Muscle of back (tissue), 11 donors: ENCODE data around the gene C1QB. TPM values are rescaled to one million over a fixed set of nuclear protein-coding genes. Genes with fewer than 3 reads are reported as not detected.
"Not testable (repeated sequence)": the region's sequence is repeated elsewhere in the genome, so short reads cannot be mapped to it uniquely, and the experiment has no call there.

Experiments
- DNase-seq, 3 donors: peaks; one replicate each; pipeline versions ENCODE4 v3.0.0 to v3.0.0-alpha.2; 2013
- polyA plus RNA-seq, 10 donors: library from polyadenylated mRNA; unstranded; fragments of 120-200 nt; gene quantifications; one replicate each; pipeline ENCODE4 v1.2.1, GENCODE V29; 2013; ENCODE audit not compliant: insufficient read length in 10 of 10

The C1QB gene
- polyA plus RNA-seq, 10 donors: 14.3 to 29.7 (median 19.3) TPM

GRCh38 chr1:22660716-22661241 is 7.7 kb downstream of the C1QB start:
- no peak for DNase-seq

DNA sequence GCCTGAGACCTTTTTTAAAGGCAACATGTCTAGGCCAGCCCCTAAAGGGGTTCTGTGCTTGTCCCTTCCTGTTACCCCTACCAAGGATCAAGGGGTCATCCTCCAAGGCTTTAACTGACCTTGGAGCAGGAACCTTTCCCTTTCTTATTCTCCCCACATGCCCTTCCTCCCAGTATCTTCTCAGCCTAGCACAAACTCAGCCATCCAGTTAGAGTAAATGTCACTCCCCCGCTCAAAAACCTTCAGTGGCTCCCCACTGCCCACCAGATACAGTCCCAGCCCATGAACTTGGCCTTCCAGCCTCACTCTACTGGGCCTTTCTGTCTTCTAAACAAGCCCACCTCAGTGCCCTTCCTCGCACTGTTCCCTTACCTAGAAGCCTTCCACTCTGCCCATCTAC is 8.8 kb downstream of the C1QB start:
- no peak for DNase-seq

DNA sequence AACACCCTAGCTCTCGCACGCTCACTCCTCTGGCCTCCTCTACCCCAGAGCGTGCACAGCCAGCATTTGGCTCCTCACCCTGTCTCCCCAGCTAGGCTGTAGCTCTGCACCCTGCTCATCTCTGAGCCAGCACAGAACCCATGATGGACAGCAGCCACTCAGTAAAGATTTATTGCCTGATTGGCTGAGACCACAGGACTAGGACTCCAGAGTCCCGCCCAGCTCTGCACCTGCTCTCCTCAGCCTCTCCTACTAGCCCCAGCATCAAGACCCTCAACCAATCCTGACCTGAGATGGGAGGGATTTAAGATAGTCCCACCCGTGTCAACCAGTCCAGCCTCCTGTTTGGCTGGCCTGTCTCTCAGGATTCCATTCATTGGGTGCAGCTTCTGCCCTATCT is 9.3 kb downstream of the C1QB start:
- no peak for DNase-seq

GRCh38 chr1:22662986-22663408 is 10.0 kb downstream of the C1QB start:
- DNase-seq: no peak

- peak in 2 of 3 donors; percentile 51 to 74 for DNase-seq
These were observed 12.7 kb downstream of the C1QB start for GRCh38 chr1:22665752-22666151.

DNA sequence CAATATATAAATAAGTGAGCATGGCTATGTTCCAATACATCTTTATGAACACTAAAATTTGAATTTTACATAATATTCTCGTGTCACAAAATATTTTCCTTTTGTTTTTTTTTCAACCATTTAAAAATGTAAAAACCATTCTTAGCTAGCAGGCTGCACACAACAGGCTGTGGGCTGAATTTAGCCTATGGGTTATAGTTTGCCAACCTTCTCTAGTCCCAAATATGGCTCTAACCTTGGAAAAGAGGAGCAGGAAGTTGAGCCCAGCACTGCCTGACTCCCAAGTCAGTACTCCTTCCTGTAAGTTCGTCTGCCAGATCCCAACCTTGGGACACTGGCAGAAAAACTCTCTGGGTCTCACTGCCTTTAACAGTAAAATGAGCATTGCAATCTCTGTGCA is 13.4 kb downstream of the C1QB start:
- no peak for DNase-seq

DNA sequence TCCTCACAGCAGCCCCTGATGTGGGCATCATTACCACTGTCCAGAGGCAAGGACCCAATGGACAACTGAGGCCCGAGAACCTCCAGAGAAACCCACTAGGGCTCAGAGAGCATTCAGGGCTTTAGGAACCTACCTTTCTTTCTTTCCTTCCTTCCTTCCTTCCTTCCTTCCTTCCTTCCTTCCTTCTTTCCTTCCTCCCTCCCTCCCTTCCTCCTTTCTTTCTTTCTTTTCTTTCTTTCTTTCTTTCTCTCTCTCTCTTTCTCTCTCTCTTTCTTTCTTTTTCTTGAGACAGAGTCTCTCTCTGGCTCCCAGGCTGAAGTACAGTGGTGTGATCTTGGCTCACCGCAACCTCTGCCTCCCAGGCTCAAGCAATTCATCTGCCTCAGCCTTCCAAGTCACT is 15.8 kb downstream of the C1QB start:
- not testable (repeated sequence) for DNase-seq

DNA sequence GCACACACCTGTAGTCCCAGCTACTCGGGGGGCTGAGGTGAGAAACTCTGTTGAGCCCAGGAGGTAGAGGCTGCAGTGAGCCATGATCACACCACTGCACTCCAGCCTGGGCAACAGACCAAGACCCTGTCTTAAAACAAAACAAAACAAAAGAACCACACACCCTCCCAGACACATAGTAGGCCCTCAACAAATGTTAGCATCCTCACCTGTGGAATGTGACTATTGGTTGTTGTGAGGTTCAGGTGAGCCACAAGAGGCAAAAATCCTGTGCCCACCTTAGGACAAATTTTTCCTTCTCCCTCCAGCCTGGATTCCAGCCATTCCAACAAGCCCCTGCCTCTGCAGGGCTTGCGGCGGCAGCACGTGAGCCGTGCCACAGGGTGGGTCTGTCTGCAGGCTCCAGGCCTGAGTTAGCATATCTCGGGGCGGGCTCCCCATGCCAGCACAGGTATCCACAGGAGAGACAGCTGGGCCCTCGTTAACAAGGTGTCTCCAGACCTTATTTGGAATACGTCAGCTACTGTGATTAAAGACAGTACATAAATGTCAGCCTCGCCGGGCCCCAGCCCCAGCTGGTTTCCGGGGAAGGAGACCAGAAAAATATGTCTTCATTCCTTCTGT is 17.4 kb downstream of the C1QB start:
- DNase-seq: no peak

DNA sequence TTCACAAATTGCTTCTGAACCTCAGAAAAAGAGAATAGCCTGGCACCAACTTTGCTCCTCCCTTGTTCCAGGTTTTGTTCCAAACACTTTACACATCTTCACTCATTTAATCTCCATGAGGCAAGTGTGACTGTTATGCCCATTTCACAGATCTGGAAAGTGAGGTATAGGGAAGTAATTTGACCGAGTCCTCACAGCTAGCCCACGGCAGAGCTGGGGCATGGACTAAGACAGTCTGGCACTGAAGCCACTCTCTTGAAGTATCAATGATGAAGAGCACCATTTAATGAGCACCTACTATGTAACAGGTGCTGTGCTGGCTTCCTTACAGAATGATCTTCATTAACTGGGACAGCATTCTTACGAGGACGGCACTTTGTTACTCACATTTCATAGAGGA is 19.0 kb downstream of the C1QB start:
- no peak for DNase-seq

GRCh38 chr1:22673486-22674409 is 20.7 kb downstream of the C1QB start:
- peak; percentile 43 to 81 (median 69) for DNase-seq

- no peak for DNase-seq
These were observed 21.3 kb downstream of the C1QB start for GRCh38 chr1:22674410-22674749.

DNA sequence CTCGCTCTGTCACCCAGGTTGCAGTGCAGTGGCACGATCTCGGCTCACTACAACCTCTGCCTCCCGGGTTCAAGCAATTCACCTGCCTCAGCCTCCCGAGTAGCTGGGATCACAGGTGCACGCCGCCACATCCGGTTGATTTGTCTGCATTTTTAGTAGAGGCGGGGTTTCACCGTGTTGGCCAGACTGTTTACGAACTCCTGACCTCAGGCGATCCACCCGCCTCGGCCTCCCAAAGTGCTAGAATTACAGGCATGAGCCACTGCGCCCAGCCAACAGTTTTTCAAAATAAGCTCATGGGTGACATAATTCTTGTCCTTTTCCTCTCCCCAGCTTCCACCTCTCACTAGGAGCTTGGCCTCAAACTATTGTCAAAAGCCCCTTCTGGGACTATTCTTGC is 23.1 kb downstream of the C1QB start:
- DNase-seq: not testable (repeated sequence)

DNA sequence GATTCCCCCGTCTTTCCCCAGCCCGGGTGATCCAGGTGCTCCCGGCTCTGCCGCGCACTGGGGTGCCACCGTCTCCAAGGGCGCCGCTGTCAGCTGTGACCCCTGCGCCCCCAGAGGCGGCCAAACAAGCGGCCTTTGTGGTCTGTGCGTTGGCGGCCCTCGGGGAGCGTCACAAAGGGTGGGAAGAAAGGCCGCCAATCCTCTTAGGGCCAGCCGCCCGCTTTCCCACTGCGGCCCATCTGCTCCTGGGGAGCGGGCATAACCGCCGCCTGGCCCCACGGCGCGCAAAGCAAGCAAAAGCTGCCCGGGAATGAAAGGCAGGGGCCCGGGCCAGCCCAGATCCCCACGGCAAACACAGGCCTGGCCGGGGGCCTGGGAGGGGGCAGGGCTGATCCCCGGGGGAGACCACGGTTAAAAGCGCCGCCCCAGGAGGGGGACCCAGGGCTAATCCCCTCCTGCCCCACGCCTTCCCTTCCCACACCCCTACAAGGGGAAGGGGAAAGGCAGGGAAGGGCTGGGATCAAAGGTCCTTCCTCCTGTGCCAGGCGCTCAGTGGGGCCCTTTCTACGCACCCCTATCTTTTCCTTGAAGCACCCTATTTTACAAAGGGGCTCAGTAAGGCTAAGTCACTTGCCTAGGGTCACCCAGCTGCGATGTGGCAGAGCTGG is 24.0 kb downstream of the C1QB start:
- no peak for DNase-seq

GRCh38 chr1:22677931-22678896 is 25.2 kb downstream of the C1QB start:
- DNase-seq: peak in 2 of 3 donors; percentile 44 to 76

GRCh38 chr1:22680726-22681125 is 27.7 kb downstream of the C1QB start:
- DNase-seq: no peak

GRCh38 chr1:22681556-22682276 is 28.7 kb downstream of the C1QB start:
- DNase-seq: no peak

- no peak for DNase-seq
These were observed 30.5 kb downstream of the C1QB start for GRCh38 chr1:22683547-22683946.

DNA sequence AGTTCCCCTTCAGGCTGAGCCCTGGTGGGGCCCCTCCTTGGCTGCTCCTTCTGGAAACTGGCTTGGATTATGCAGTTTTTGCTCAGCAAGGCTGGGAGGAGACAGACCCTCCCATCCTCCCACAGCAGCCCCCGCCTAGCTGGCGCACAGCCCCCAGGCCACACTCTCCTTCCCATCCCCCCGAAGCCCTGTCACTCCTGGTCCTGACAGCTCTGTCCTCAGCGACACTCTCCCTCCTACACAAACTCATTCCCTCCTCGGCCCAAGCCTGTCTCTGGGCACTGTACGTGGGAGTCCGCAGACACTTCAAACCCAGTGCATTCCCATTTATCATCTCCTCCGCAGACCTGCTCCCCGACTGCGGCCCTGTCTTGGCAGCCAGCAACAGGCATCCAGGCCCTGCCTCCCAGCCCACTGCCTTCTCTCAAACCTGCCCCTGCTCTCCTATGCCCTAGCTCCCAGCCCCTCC is 32.6 kb downstream of the C1QB start:
- peak; percentile 28 to 92 (median 79) for DNase-seq

DNA sequence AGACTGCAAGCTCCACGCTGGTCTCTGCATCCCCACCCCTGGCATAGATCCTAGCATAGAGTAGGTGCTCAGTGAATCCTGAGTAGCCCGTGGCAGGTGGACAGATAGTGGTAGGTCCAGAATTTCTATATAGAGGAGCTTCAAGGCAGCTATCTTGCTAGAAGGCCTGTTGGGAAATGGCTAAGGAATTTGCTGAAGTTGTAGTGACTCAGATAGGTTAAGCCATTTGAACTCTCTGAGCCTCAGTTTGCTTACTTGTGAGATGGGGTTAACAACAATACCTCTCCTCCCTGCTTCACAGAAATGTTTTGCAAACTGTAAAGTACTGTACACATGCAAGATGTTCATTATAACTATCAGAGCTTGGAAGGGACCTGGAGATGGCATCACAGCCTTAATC is 34.2 kb downstream of the C1QB start:
- DNase-seq: no peak

DNA sequence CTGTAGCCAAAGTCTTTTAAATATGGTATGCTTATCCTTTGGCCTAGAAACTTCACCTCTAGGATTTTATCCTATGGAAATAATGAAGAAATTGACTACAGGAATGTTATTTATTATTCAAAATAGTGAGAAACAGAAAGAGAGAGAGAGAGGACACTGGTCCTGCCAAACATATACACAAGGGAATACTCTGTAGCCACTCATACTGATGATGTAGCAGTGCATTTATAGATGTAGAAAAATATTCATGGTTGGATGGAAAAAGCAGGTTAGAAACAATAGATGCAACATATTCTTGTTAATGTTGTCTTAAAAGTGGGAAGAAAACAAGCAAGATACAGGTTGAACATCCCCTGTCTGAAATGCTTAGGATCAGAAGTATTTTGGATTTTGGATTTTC is 35.4 kb downstream of the C1QB start:
- no peak for DNase-seq
